ENCODE results near the gene FAN1.
"Not testable (repeated sequence)": the region's sequence is repeated elsewhere in the genome, so short reads cannot be mapped to it uniquely, and the experiment has no call there.

Gene FAN1

DNA sequence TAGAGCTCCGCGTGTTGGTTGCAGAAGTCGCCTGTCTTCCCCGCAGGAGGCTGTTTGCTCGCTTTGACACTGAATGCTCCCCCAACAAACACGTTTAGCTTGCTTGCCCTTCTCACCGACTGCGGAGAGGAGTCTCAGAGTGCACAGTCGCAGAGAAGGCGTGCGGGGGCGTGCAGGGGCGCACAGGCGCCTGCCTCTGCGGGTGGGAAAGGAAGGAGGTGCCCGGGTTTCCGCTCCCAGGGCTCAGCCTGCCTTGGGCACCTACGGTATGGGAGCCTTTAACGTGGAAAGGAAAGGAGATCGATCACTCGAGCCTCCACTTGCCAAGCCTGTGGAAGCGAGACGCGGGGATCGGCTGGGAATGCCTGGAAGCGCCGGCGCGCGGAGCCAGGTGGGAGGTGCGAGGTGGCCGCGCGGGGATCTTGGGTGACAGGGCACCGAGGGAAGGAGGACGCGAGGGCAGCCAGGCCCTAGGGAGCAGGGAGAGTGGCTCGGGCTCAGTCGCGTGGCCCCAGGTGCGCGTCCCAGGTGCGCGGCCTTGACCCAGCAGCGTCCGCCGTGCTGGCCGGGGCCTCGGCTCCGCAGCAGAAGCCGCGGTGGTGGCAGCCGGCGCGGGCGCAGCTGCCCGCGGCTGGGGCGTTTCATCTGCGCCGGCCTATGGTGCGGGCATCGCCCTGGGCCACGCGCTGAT is at the start of gene FAN1:
Gene FAN1 (plus strand): TSS at position 419 of the 691 bp plus-strand sequence. CDS start 749 bp downstream, outside the sequence.
- DNase-seq, result peak; percentile 50 to 74 (median 64)

GRCh38 chr15:30859091-30859874 is 44.4 kb upstream of the FAN1 start:
- DNase-seq, result no peak

DNA sequence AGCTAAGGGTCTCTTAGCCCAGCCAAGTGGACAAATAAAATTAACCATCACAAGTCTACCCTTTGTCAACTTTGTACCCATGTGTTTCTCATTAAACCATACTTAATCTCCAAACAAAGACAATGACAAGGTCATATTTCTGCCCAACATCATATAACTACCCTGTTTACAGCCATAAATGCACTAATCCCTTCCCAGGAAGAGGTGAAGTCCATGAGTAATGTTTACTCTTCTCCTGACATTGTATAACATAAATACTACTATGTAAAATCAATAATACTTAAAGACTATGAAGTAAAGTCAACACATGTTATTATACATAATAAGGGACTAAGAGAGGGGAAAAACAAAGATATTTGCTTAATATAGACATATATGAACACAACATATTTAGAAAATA is 38.5 kb upstream of the FAN1 start:
- no peak for DNase-seq

DNA sequence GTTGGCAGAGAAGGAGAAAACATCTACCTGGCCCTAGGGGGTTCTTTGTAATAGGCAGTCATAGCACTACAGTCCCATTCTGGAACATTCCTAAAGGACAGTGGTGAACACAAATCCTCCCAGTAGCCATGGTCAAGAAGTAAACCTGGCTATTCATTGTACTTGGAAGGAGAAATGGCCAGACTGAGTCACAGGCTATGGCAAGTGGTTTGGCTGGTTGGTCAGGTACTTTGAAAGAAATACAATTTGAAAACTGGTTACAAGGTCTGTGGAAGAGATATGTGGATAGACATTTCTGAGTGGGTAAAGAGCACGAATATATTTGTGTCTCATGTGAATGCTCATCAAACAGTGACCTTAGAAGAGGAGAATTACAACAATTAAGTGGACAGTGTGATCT is 33.0 kb upstream of the FAN1 start:
- no peak for DNase-seq

- DNase-seq, result no peak
Measured at GRCh38 chr15:30872341-30872748, 31.4 kb upstream of the FAN1 start.

- DNase-seq, result no peak
Measured at GRCh38 chr15:30877070-30877469, 26.6 kb upstream of the FAN1 start.

DNA sequence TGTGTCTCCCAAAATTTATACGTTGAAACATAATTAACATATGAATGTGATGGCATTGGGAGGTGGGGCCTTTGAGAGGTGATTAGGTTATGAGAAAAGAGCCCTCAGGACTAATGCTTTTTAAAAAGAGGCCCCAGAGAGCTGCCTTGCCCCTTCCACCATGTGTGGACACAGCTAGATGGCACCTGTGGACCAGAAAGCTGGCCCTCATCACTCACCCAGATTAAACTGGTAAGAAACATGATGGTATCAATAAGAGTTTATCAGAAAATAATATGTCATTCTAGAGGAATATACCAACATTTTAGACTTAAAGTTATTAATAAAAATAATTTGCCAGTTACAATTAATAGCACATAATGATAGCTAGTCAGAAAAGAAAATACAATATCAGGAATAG is 25.2 kb upstream of the FAN1 start:
- DNase-seq, result no peak

DNA sequence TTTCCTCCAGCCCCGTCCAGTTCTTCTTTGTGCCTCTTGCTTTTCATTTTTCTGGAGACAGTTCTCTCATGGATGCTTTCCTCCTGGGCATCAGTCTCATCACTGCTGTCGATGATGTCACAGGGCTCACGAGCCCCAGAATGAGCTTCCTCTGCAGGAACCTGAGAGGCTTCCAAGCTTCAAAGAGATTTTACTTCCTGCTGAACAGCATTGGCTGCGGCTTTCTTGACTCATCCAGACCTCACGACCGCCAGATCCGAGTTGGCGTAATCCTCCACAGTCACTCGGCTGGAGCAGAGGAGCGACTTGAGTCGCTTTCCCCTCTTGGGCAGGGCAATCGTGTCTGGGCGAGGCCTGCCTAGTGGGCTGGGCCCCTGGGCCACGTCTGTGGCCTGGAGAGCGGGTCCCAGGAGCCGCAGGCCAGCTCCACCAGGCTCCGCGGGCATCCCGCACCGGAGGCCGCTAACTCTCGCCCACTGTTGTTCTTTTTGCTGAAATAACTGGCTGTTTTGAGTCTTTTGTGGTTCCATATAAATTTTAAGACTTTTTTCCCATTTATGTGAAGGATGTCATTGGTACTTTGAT is 20.8 kb upstream of the FAN1 start:
- peak in 2 of 6 experiments; percentile 1 to 16 for DNase-seq

GRCh38 chr15:30883666-30884065 is 20.0 kb upstream of the FAN1 start:
- DNase-seq, result not testable (repeated sequence)

GRCh38 chr15:30885814-30886213 is 17.9 kb upstream of the FAN1 start:
- DNase-seq, result no peak

DNA sequence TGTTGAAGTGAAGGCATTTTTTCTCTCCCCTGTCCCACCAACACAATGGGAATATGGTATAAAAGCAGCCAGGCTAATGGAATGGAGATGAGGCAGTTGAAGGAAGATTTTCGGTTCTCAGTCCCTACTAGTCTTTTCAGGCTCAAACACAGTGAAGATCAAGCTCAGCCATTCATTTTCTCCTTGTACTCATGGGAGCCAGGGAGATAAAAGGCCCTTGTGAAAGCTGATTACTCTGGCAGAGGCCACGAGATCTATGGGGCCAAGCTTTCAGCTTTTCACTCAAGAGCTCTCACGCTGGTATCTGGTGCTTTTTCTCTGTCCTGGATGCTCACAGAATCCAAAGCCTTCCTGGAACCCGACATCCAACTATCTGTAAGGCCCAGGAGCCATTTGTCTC is 14.5 kb upstream of the FAN1 start:
- DNase-seq, result no peak

DNA sequence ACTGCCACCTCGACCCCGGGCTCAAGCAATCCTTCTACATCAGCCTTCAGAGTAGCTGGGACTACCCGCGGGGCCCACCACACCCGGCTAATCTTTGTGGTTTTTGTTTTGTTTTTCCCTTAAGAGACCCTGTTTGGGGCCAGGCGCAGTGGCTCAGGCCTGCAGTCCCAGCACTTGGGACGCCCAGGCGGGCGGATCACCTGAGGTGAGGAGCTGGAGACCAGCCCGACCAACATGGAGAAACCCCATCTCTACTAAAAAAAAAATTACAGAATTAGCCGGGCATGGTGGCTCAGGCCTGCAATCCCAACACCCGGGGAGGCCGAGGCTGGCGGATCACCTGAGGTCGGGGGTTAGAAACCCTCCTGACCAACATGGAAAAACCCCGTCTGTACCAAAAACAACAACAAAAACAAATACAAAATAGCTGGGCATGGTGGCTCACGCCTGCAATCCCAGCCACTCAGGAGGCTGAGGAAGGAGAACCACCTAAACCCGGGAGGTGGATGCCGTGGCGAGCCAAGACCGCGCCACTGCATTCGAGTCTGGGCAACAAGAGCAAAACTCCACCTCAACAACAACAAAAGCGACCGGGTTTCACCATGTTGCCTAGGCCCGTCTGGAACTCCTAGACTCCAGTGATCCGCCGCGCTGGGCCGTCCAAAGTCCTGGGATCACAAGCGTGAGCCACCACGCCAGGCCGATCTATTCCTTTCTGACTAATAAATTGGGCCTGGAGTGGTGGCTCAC is 8.1 kb upstream of the FAN1 start:
- DNase-seq, result no peak

GRCh38 chr15:30896211-30896606 is 7.5 kb upstream of the FAN1 start:
- DNase-seq, result no peak

GRCh38 chr15:30901889-30902288 is 1.8 kb upstream of the FAN1 start:
- DNase-seq, result no peak

DNA sequence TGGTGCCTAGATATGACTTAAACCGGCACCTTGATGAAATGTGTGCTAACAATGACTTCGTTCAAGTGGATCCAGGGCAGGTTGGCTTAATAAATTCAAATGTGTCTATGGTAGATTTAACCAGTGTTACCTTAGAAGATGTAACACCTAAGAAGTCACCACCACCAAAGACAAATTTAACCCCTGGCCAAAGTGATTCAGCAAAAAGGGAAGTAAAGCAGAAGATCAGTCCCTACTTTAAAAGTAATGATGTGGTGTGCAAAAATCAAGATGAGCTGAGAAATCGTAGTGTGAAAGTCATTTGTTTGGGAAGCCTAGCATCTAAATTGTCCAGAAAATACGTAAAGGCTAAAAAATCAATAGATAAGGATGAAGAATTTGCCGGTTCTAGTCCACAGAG is 1.1 kb downstream of the FAN1 start:
- no peak for DNase-seq

- no peak for DNase-seq
Measured at GRCh38 chr15:30905821-30906220, 2.1 kb downstream of the FAN1 start.

DNA sequence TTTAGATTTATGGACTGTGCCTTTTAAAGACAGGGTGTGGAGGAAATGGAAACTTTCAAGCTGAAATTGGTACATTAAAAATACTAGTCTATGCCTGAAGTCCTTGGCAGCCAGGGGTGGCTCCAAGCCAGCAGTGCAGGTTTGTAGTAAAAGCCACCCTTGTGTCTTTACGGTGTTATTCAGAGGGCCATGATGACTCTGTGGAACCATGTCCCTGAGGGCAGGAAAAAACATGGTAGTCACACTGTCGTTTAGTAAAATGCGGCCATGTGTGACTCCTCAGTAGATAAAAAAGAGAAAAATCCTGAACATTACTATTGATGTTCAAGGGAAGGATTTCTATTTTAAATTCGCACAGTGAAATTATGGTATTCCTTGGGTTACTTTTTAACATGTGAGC is 2.7 kb downstream of the FAN1 start:
- no peak for DNase-seq

DNA sequence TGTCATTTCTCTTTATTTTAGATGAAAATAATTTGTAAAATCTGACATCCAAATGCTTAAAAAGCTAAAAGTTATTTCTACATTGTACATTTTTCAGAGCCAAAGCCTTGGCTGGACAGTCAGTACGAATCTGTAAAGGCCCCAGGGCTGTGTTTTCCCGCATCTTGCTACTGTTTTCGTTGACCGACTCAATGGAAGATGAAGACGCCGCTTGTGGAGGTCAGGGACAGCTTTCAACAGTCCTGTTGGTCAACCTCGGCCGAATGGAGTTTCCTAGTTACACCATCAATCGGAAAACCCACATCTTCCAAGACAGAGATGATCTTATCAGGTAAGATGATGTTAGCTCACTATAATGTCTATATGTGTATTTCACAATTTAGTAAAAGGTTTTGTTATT is 10.0 kb downstream of the FAN1 start:
- DNase-seq, result no peak

GRCh38 chr15:30917013-30917412 is 13.3 kb downstream of the FAN1 start:
- no peak for DNase-seq

DNA sequence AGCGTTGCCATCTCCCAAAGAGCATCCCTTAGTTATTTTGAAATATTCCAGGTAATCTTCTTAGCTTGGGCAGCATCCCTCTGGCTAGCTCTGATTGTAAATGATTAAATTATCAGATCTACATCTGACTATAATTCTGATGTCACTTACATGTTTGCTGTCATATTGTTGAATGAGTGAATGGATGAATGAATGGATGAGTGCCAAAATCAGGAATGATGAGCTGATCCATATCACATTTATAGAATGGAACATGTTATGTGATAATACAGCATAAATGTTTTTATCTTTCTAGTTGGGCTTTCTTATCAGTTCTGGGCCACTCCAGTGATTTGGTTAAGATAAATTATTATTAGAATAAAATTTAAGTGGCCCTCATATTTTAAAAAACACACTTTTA is 14.0 kb downstream of the FAN1 start:
- DNase-seq, result no peak

DNA sequence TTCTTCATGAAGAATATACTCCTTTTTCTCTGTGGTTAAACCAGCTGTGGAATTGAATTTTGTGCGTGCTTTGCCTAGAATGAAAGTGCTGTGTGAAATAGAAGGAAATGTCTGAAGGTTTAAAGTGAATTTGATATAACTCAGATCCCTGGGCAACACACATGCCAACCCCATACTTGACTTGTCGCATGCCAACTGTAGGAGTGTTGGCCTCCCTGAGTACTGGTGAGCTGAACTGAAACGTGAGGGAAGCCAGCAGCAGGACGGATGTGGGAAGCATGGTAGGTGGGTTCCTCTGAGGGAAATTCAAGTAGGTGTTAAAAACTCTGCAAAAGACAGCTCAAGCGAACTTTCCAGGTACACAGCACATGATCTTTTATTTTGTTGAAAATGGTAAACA is 14.7 kb downstream of the FAN1 start:
- DNase-seq, result no peak

GRCh38 chr15:30919877-30920550 is 16.3 kb downstream of the FAN1 start:
- no peak for DNase-seq

- no peak for DNase-seq
Measured at GRCh38 chr15:30921106-30921505, 17.4 kb downstream of the FAN1 start.

All from stimulated activated naive CD4-positive, alpha-beta T cell (primary cell).